Loucy (cell line): Measurements from ENCODE around the gene CCDC102B.

ENCODE experiments used
- H2AFZ ChIP-seq: fragments of 200-600 bp; sonication (generic); 2 replicates; pipeline ENCODE4 v1.6.0; 2016; ENCODE audit warnings: antibody characterized with exemption, mild to moderate bottlenecking, low read length, moderate library complexity
- H3F3A ChIP-seq: fragments of 200-600 bp; 2 replicates; pipeline ENCODE4 v1.6.0; 2016; ENCODE audit warnings: antibody characterized with exemption, low read depth, mild to moderate bottlenecking
- H3K27me3 ChIP-seq: fragments of 200-600 bp; sonication (generic); 2 replicates; pipeline ENCODE4 v1.6.1; 2014; ENCODE audit warnings: low read length, mild to moderate bottlenecking; ENCODE audit not compliant: insufficient read depth, poor library complexity, severe bottlenecking
- H3K36me3 ChIP-seq: fragments of 200-600 bp; sonication (generic); 2 replicates; pipeline ENCODE4 v1.6.1; 2016; ENCODE audit warnings: low read length; ENCODE audit not compliant: insufficient read depth
- H3K4me1 ChIP-seq: fragments of 200-600 bp; sonication (generic); 2 replicates; pipeline ENCODE4 v1.5.1; 2014; ENCODE audit warnings: low read length, mild to moderate bottlenecking; ENCODE audit not compliant: insufficient read depth, poor library complexity, severe bottlenecking
- H3K4me2 ChIP-seq: fragments of 200-600 bp; sonication (generic); 2 replicates; pipeline ENCODE4 v1.6.0; 2014; ENCODE audit warnings: antibody characterized with exemption, low read length, low read depth, mild to moderate bottlenecking; ENCODE audit not compliant: poor library complexity, severe bottlenecking
- H3K4me3 ChIP-seq: fragments of 200-600 bp; sonication (generic); 2 replicates; pipeline ENCODE4 v1.5.1; 2014; ENCODE audit warnings: low read length, mild to moderate bottlenecking, mixed read lengths; ENCODE audit not compliant: poor library complexity, severe bottlenecking
- H3K79me2 ChIP-seq: fragments of 200-600 bp; sonication (generic); 2 replicates; pipeline ENCODE4 v1.6.1; 2014; ENCODE audit warnings: low read length; ENCODE audit not compliant: insufficient read depth
- H3K9ac ChIP-seq: fragments of 200-600 bp; sonication (generic); 2 replicates; pipeline ENCODE4 v1.6.0; 2014; ENCODE audit warnings: mild to moderate bottlenecking, low read depth, low read length, moderate library complexity; ENCODE audit not compliant: poor library complexity, severe bottlenecking
- H3K9me2 ChIP-seq: fragments of 200-600 bp; sonication (generic); replicated peaks from 2 replicates; pipeline ENCODE4 v1.6.1; 2016; ENCODE audit warnings: low read depth, low read length, mixed read lengths
- H3K9me3 ChIP-seq: fragments of 200-600 bp; sonication (generic); 2 replicates; pipeline ENCODE4 v1.6.1; 2014; ENCODE audit warnings: mild to moderate bottlenecking, antibody characterized with exemption, low read length, low read depth; ENCODE audit not compliant: insufficient read depth
- H4K20me1 ChIP-seq: fragments of 200-600 bp; sonication (generic); 2 replicates; pipeline ENCODE4 v1.6.0; 2014; ENCODE audit warnings: antibody characterized with exemption, low read length, mild to moderate bottlenecking; ENCODE audit not compliant: insufficient read depth, poor library complexity, severe bottlenecking
- CTCF ChIP-seq: fragments of 200-600 bp; sonication (generic); conservative IDR thresholded peaks from 2 replicates; pipeline ENCODE4 v1.5.1; 2014; ENCODE audit warnings: mild to moderate bottlenecking, antibody characterized with exemption, low read length
- EZH2phosphoT487 ChIP-seq: fragments of 200-600 bp; IDR thresholded peaks from 2 replicates; pipeline ENCODE4 v1.6.1; 2018; ENCODE audit warnings: antibody characterized with exemption, mild to moderate bottlenecking, moderate library complexity, borderline replicate concordance

CCDC102B gene

GRCh38 chr18:68830256-68831045 lies 32.6 kb downstream of the CCDC102B start:
- Histone ChIP-seq H3K9ac (no peak overlapping the region), H3K36me3 (no peaks in the 10 kb centered on the region), H3K9me2 (no peaks in the 10 kb centered on the region), H2AFZ (no peak overlapping the region), H3K4me2 (no peak overlapping the region), H3K9me3 (no peaks in the 10 kb centered on the region), H3K4me3 (no peak overlapping the region), H3K4me1 (no peaks in the 10 kb centered on the region), H3K79me2 (no peaks in the 10 kb centered on the region), H3K27me3 (no peaks in the 10 kb centered on the region), H3F3A (no peaks in the 10 kb centered on the region), H4K20me1 (no peaks in the 10 kb centered on the region)
- no peak for TF ChIP-seq EZH2phosphoT487
- no peak for TF ChIP-seq CTCF

- Histone ChIP-seq H3K4me3 (no peak overlapping the region), H3K4me1 (no peaks in the 10 kb centered on the region), H3K9me2 (no peaks in the 10 kb centered on the region), H3K27me3 (no peaks in the 10 kb centered on the region), H3K9me3 (no peaks in the 10 kb centered on the region), H3K36me3 (no peaks in the 10 kb centered on the region), H3F3A (no peaks in the 10 kb centered on the region), H3K4me2 (no peak overlapping the region), H2AFZ (no peak overlapping the region), H3K9ac (no peak overlapping the region), H4K20me1 (no peaks in the 10 kb centered on the region), H3K79me2 (no peaks in the 10 kb centered on the region)
- TF ChIP-seq CTCF (no peak), EZH2phosphoT487 (no peak)
Measured at GRCh38 chr18:68833756-68834155, 35.9 kb downstream of the CCDC102B start.

- TF ChIP-seq CTCF (no peak), EZH2phosphoT487 (no peak)
- no peak overlapping the region for H3K9ac ChIP-seq
- H3K4me1 ChIP-seq: no peaks in the 10 kb centered on the region
- no peaks in the 10 kb centered on the region for H3K9me3 ChIP-seq
- no peak overlapping the region for H3K4me3 ChIP-seq
- no peak overlapping the region for H3K4me2 ChIP-seq
- no peak overlapping the region for H2AFZ ChIP-seq
- H3K36me3 ChIP-seq: no peaks in the 10 kb centered on the region
- H4K20me1 ChIP-seq: no peaks in the 10 kb centered on the region
- H3K27me3 ChIP-seq: no peaks in the 10 kb centered on the region
- no peaks in the 10 kb centered on the region for H3K79me2 ChIP-seq
- H3F3A ChIP-seq: no peaks in the 10 kb centered on the region
- no peaks in the 10 kb centered on the region for H3K9me2 ChIP-seq
Measured at GRCh38 chr18:68837665-68838451, 40.0 kb downstream of the CCDC102B start.
